ENCODE data around the gene MUSTN1. TPM values are rescaled to one million over a fixed set of nuclear protein-coding genes. Genes with fewer than 3 reads are reported as not detected.

The MUSTN1 gene
- polyA plus RNA-seq, 2 of the 4 experiments (the other 2 are of a cell fraction), result not detected

DNA sequence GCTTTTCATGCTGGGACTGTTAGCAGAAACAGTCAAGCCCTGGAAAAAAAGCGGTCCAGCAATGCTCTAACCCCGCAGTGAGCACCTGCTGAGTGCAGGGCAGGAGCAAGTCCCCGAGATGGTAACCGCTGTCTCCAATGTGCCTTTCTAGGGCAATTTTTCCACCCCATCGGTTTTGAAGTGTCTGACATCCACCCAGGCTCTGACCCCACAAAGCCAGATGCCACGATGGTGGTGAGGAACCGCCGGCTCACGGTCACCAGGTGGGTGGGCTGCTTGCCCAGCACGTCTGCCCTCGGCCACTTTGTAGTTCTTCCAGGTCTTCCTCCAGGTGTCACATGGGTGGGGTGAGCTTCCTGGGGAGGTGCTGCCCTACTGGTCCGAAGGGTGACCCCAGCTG, 43.5 kb downstream of the MUSTN1 start:
- Histone ChIP-seq H3K4me3 (no peak overlapping the region), H3K27ac (no peak overlapping the region), H3K4me1 (no peaks in the 10 kb centered on the region), H3K4me2 (no peak overlapping the region), H3K9me3 (no peaks in the 10 kb centered on the region)
- TF ChIP-seq POLR2A (IDR thresholded peaks at IDR 0.05; ENCODE audit: low read length) (no peak), POLR2AphosphoS2 (conservative IDR thresholded peaks at IDR 0.05; ENCODE audit: low read length) (no peak), JUN (IDR thresholded peaks at IDR 0.05) (no peak), BHLHE40 (IDR thresholded peaks at IDR 0.05; ENCODE audit: low read depth, low read length) (no peak), RFX5 (IDR thresholded peaks at IDR 0.05) (no peak), FOXS1 (CRISPR knock-in tag; IDR thresholded peaks at IDR 0.05) (no peak), ZSCAN20 (CRISPR knock-in tag; IDR thresholded peaks at IDR 0.05) (no peak), CBX2 (IDR thresholded peaks at IDR 0.05; ENCODE audit: borderline replicate concordance, low read depth) (no peak), RNF2 (IDR thresholded peaks at IDR 0.05; ENCODE audit: borderline replicate concordance, low read depth) (no peak)
- TF ChIP-seq, protein P1, sequence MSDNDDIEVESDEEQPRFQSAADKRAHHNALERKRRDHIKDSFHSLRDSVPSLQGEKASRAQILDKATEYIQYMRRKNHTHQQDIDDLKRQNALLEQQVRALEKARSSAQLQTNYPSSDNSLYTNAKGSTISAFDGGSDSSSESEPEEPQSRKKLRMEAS (IDR thresholded peaks at IDR 0.05), result no peak
- no peak for FAIRE-seq
- CTCF ChIA-PET, result interaction anchor here (1.9 to 2.0 kb wide), 2 partner anchors 8 to 29 kb away, joined by 4 to 7 read pairs; no protein-coding TSS in a partner anchor
- DNase-seq (ENCODE audit: low read depth in 1 of 2, low spot score in 1 of 2), result no peak
- no peak for ATAC-seq
- POLR2A ChIA-PET, result no interaction called here
- WGBS (ENCODE audit: missing lambda C conversion rate), result 85% methylated on average over 4 of the region's 12 CpGs

DNA sequence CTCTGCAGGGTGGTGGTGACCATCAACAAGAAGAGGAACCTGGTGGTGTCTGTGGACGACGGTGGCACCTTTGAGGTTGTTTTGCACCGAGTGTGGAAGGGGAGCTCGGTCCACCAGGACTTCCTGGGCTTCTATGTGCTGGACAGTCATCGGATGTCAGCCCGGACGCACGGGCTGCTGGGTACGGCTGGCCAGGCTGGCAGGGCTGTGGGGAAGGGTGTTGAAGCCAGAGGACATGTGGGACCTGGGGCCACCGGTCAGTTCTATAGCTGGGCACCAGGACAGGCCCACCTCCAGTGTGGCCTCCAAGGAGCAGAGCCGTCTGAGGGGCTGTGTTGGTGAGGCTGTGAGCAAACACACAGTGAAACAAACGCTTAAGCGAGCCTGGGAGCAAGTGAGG, 44.1 kb downstream of the MUSTN1 start:
- Histone ChIP-seq H3K4me1 (no peaks in the 10 kb centered on the region), H3K4me3 (no peak overlapping the region), H3K4me2 (no peak overlapping the region), H3K9me3 (no peaks in the 10 kb centered on the region), H3K27ac (no peak overlapping the region)
- TF ChIP-seq, protein P2, sequence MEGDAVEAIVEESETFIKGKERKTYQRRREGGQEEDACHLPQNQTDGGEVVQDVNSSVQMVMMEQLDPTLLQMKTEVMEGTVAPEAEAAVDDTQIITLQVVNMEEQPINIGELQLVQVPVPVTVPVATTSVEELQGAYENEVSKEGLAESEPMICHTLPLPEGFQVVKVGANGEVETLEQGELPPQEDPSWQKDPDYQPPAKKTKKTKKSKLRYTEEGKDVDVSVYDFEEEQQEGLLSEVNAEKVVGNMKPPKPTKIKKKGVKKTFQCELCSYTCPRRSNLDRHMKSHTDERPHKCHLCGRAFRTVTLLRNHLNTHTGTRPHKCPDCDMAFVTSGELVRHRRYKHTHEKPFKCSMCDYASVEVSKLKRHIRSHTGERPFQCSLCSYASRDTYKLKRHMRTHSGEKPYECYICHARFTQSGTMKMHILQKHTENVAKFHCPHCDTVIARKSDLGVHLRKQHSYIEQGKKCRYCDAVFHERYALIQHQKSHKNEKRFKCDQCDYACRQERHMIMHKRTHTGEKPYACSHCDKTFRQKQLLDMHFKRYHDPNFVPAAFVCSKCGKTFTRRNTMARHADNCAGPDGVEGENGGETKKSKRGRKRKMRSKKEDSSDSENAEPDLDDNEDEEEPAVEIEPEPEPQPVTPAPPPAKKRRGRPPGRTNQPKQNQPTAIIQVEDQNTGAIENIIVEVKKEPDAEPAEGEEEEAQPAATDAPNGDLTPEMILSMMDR (IDR thresholded peaks at IDR 0.05), result no peak
- TF ChIP-seq HEYL (CRISPR knock-in tag; IDR thresholded peaks at IDR 0.05) (no peak), KDM1A (IDR thresholded peaks at IDR 0.05; ENCODE audit: low read depth) (no peak), GATA3 (IDR thresholded peaks at IDR 0.05; ENCODE audit: borderline replicate concordance) (no peak), MYC (IDR thresholded peaks at IDR 0.05; ENCODE audit: borderline replicate concordance, low read length) (no peak), EHMT2 (IDR thresholded peaks at IDR 0.05; ENCODE audit: low read depth) (no peak), EP300 (IDR thresholded peaks at IDR 0.05) (no peak), ESRRA (IDR thresholded peaks at IDR 0.05; ENCODE audit: borderline replicate concordance, low read length) (no peak), SREBF2 (IDR thresholded peaks at IDR 0.05) (no peak), CBX2 (IDR thresholded peaks at IDR 0.05; ENCODE audit: borderline replicate concordance, low read depth) (no peak)
- ChIA-PET POLR2A (no interaction called here), CTCF (no interaction called here)
- WGBS (ENCODE audit: missing lambda C conversion rate), result 73% methylated on average over 13 of the region's 13 CpGs
- FAIRE-seq (no peak), DNase-seq (ENCODE audit: low read depth in 1 of 2, low spot score in 1 of 2) (no peak), ATAC-seq (no peak)

DNA sequence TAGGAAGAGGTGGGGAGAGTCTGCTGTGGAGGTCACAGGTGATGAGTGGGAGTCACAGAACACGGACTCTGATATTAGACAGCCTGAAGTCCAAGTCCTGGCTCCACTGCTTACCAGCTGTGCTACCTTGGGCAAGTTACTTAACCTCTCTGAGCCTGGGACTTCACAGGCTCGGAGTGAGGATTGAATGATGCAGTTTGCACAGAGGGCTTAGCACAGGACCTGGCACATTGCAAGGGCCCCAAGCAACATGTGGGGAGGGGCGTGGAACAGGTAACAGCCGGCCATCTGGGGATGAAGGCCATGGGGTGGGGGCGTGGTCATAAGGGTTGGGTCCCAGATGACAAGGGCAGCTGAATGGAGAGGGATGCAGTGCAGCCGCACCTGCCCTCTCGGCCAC, 44.5 kb downstream of the MUSTN1 start:
- POLR2A ChIA-PET, result no interaction called here
- Histone ChIP-seq H3K4me2 (no peak overlapping the region), H3K4me1 (no peaks in the 10 kb centered on the region), H3K9me3 (no peaks in the 10 kb centered on the region), H3K27ac (no peak overlapping the region), H3K4me3 (no peak overlapping the region)
- 60% methylated on average over 4 of the region's 7 CpGs for WGBS (ENCODE audit: missing lambda C conversion rate)
- TF ChIP-seq, protein P3, sequence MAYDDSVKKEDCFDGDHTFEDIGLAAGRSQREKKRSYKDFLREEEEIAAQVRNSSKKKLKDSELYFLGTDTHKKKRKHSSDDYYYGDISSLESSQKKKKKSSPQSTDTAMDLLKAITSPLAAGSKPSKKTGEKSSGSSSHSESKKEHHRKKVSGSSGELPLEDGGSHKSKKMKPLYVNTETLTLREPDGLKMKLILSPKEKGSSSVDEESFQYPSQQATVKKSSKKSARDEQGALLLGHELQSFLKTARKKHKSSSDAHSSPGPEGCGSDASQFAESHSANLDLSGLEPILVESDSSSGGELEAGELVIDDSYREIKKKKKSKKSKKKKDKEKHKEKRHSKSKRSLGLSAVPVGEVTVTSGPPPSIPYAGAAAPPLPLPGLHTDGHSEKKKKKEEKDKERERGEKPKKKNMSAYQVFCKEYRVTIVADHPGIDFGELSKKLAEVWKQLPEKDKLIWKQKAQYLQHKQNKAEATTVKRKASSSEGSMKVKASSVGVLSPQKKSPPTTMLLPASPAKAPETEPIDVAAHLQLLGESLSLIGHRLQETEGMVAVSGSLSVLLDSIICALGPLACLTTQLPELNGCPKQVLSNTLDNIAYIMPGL (CRISPR knock-in tag; IDR thresholded peaks at IDR 0.05; ENCODE audit: borderline replicate concordance), result no peak
- no peak for TF ChIP-seq JUNB (IDR thresholded peaks at IDR 0.05)
- TF ChIP-seq CEBPB (IDR thresholded peaks at IDR 0.05), result no peak
- no peak for TF ChIP-seq KDM1A (IDR thresholded peaks at IDR 0.05; ENCODE audit: low read depth)
- TF ChIP-seq HEYL (CRISPR knock-in tag; IDR thresholded peaks at IDR 0.05), result no peak
- TF ChIP-seq TP53 (CRISPR knock-in tag; IDR thresholded peaks at IDR 0.05), result no peak
- TF ChIP-seq NPAS2 (CRISPR knock-in tag; IDR thresholded peaks at IDR 0.05; ENCODE audit: borderline replicate concordance), result no peak
- TF ChIP-seq, protein P4, sequence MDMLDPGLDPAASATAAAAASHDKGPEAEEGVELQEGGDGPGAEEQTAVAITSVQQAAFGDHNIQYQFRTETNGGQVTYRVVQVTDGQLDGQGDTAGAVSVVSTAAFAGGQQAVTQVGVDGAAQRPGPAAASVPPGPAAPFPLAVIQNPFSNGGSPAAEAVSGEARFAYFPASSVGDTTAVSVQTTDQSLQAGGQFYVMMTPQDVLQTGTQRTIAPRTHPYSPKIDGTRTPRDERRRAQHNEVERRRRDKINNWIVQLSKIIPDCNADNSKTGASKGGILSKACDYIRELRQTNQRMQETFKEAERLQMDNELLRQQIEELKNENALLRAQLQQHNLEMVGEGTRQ (IDR thresholded peaks at IDR 0.05), result no peak
- TF ChIP-seq TFCP2L1 (CRISPR knock-in tag; IDR thresholded peaks at IDR 0.05), result no peak
- no peak for ATAC-seq
- no peak for DNase-seq (ENCODE audit: low read depth in 1 of 2, low spot score in 1 of 2)
- CTCF ChIA-PET, result interaction anchor here (0.9 kb wide), 1 partner anchor 11 kb away, joined by 3 read pairs; no protein-coding TSS in a partner anchor
- no peak for FAIRE-seq
